GM12878 (cell line): ENCODE measurements around the gene NEK8. TPM values are rescaled to one million over a fixed set of nuclear protein-coding genes. Genes with fewer than 3 reads are reported as not detected.

Source experiments
- ATAC-seq: fragments of 200-7000 bp; cut with Tn5 transposase; 3 replicates; pipeline ENCODE4 v1.9.1; 2020; ENCODE audit warnings: mild to moderate bottlenecking, moderate library complexity
- BruUV-seq: library from RNA; stranded (reverse); fragments of 400-500 nt; replicated peaks from 2 replicates; lab custom pipeline; 2021; lab: Mats Ljungman, UMichigan
- CTCF ChIA-PET: fragments of 300-600 bp; sonication (Branson Sonifier 250); formaldehyde crosslinking; extraction: SDS; loops from one replicate; lab custom pipeline; 2021; ENCODE audit warnings: inconsistent platforms; lab: Yijun Ruan, JAX
- POLR2A ChIA-PET: fragments of 350-600 bp; formaldehyde crosslinking; extraction: SDS; loops from one replicate; lab custom pipeline; 2021; ENCODE audit warnings: inconsistent platforms; lab: Charles Lee
- RAD21 ChIA-PET: fragments of 300-600 bp; sonication (Branson Sonifier 250); formaldehyde crosslinking; loops from one replicate; lab custom pipeline; 2023; ENCODE audit warnings: antibody characterized with exemption; ENCODE audit not compliant: unreplicated experiment; lab: Charles Lee
- SMC1A ChIA-PET: fragments of 300-600 bp; sonication (Branson Sonifier 250); formaldehyde crosslinking; loops from one replicate; lab custom pipeline; 2023; ENCODE audit not compliant: unreplicated experiment, uncharacterized antibody; lab: Charles Lee
- DNase-seq: peaks from one replicate; pipeline ENCODE4 v3.0.0-alpha.2; 2011; ENCODE audit warnings: low read depth, low spot score
- FAIRE-seq: peaks from 3 replicates; lab custom pipeline; 2011; peaks lifted over from hg19 to GRCh38; lab: Jason Lieb, UNC
- H2AFZ ChIP-seq: 2 replicates; pipeline ENCODE4 v1.6.0; 2011; ENCODE audit warnings: low read depth, low read length, control low read depth; ENCODE audit not compliant: control insufficient read depth
- H3K27ac ChIP-seq: 2 replicates; pipeline ENCODE4 v1.5.1; 2011; ENCODE audit warnings: control low read depth; ENCODE audit not compliant: control insufficient read depth, insufficient read depth
- H3K27me3 ChIP-seq, 2 experiments: replicated peaks in 1 of 2; 2 replicates each; pipeline versions ENCODE4 v1.6.0 to v1.6.1; 2011; ENCODE audit warnings: low read length in 1 of 2; ENCODE audit not compliant: control insufficient read depth in 2 of 2, insufficient read depth in 2 of 2
- H3K36me3 ChIP-seq, 2 experiments: 2 replicates each; pipeline ENCODE4 v1.5.1; 2011; ENCODE audit warnings: low read length in 1 of 2; ENCODE audit not compliant: control insufficient read depth in 2 of 2, insufficient read depth in 2 of 2
- H3K4me1 ChIP-seq: 2 replicates; pipeline ENCODE4 v1.6.1; 2011; ENCODE audit warnings: mild to moderate bottlenecking, low read length, moderate library complexity, mixed read lengths; ENCODE audit not compliant: control insufficient read depth, insufficient read depth
- H3K4me2 ChIP-seq: 2 replicates; pipeline ENCODE4 v1.6.0; 2011; ENCODE audit warnings: control low read depth; ENCODE audit not compliant: control insufficient read depth, insufficient read depth
- H3K4me3 ChIP-seq: fragments of 200-600 bp; sonication (generic); 2 replicates; pipeline ENCODE4 v1.5.1; 2016
- H3K79me2 ChIP-seq: 2 replicates; pipeline ENCODE4 v1.6.0; 2011; ENCODE audit warnings: low read length; ENCODE audit not compliant: control insufficient read depth, insufficient read depth
- H3K9ac ChIP-seq: 2 replicates; pipeline ENCODE4 v1.8.0; 2011; ENCODE audit warnings: low read length, control low read depth, mixed read lengths; ENCODE audit not compliant: control insufficient read depth, insufficient read depth
- H3K9me3 ChIP-seq: replicated peaks from 3 replicates; pipeline ENCODE4 v1.5.1; 2011; ENCODE audit warnings: mild to moderate bottlenecking, low read length; ENCODE audit not compliant: control insufficient read depth, insufficient read depth
- H4K20me1 ChIP-seq: 2 replicates; pipeline ENCODE4 v1.6.0; 2011; ENCODE audit not compliant: control insufficient read depth, insufficient read depth
- POLR2AphosphoS5 ChIP-seq: IDR thresholded peaks from 2 replicates; pipeline ENCODE4 v1.6.1; 2011; ENCODE audit warnings: mild to moderate bottlenecking, low read length, inconsistent platforms
- ZNF274 ChIP-seq: IDR thresholded peaks from one replicate; pipeline ENCODE4 v1.8.0; 2011; ENCODE audit not compliant: insufficient read length, insufficient read depth
- WGBS: methylation state at CpG from one replicate; pipeline ENCODE4 v1.1.6; 2016; ENCODE audit warnings: low lambda C conversion rate; ENCODE audit not compliant: insufficient replicate concordance, insufficient coverage; ENCODE audit errors: missing lambda C conversion rate; 5-methylcytosine and 5-hydroxymethylcytosine counted together
- in situ Hi-C: fragments of 300-500 bp; cut with MboI; formaldehyde crosslinking; loops from 9 replicates; pipeline ENCODE4 v1.14.3; 2018; ENCODE audit warnings: mixed read lengths
- intact Hi-C: fragments of 100-400 bp; cut with micrococcal nuclease; formaldehyde crosslinking; loops from one replicate; pipeline ENCODE4 v1.14.2; 2022; ENCODE audit not compliant: unreplicated experiment
- polyA plus RNA-seq, 11 experiments: library from polyadenylated mRNA; depleted of rRNA in 4 of 11; unstranded in 6 of 11; stranded (reverse) in 5 of 11; fragments of >200 nt; fragmentation: Nextera tagmentation in 4 of 11; fragmentation: Illumina TruSeq in 1 of 11; extraction: Ambion mirVana in 4 of 11; extraction: Trizol in 1 of 11; gene quantifications; 1 replicate in 1 of 11; 2 replicates in 10 of 11; pipeline versions ENCODE4 v1.2.1 to v1.2.3, GENCODE V29; 2011 to 2016; ENCODE audit warnings: inconsistent platforms in 2 of 11, missing spikeins in 2 of 11, low read depth in 1 of 11
- total RNA-seq, 4 experiments: library from RNA; depleted of rRNA in 3 of 4; stranded (reverse); fragments of >200 nt in 3 of 4; fragmentation: Illumina TruSeq in 1 of 4; extraction: Trizol in 1 of 4; gene quantifications; 2 replicates each; pipeline versions ENCODE4 v1.2.1 to v1.2.3, GENCODE V29; 2013 to 2021

Gene NEK8
- total and polyA plus RNA-seq, 10 of the 15 experiments (the other 5 are each of a cell fraction or from before 2014, with no cell fraction given), result 2.3 to 14.3 (median 9.4) TPM

GRCh38 chr17:28723159-28723835 lies 5.3 kb upstream of the NEK8 start:
- no peak for TF ChIP-seq ZNF274
- 0 out of 2 replicates have a peak, but pooled peaks have one; percentile 30 for TF ChIP-seq POLR2AphosphoS5
- Histone ChIP-seq H3K4me3 (peak overlapping the region; percentile 95; the same call in 1 of the 2 replicates), H3K4me1 (peaks cover 22% of the 10 kb centered on the region), H3K79me2 (peaks cover 45% of the 10 kb centered on the region), H3K9me3 (no peaks in the 10 kb centered on the region), H3K9ac (peak overlapping the region; percentile 48; the same call in 1 of the 2 replicates), H3K4me2 (peak overlapping the region; percentile 88), H4K20me1 (no peaks in the 10 kb centered on the region), H3K27me3 (no peaks in the 10 kb centered on the region), H2AFZ (no peak overlapping the region), H3K36me3 (peaks cover 12 to 20% of the 10 kb centered on the region in 2 experiments; a peak in 3 of 4 replicates), H3K27ac (0 out of 2 replicates have a peak overlapping the region, but pooled peaks have one; percentile 56)
- POLR2A ChIA-PET, result interaction anchor here (0.6 to 17.2 kb wide), 3 partner anchors 21 to 61 kb away, joined by 4 to 485 read pairs (median 6); partner anchors contain the start of genes SDF2, SUPT6H and TRAF4
- RAD21 ChIA-PET, result interaction anchor here (6.8 kb wide), 1 partner anchor 22 kb away, joined by 375 read pairs; the partner anchor contains the start of gene TRAF4
- no TSS peak for BruUV-seq
- no peak for FAIRE-seq
- SMC1A ChIA-PET, result interaction anchor here (0.6 to 11.3 kb wide), 3 partner anchors 11 to 114 kb away, joined by 3 to 326 read pairs (median 3); partner anchors contain the start of genes PROCA1 and TRAF4
- DNase-seq, result no peak
- no peak for ATAC-seq
- intact Hi-C loops, result loop anchor here (10.0 kb wide), 1 partner anchor 392 kb away; no protein-coding TSS in a partner anchor
- 28% methylated on average over 5 of the region's 6 CpGs for WGBS
- CTCF ChIA-PET, result interaction anchor here (1.0 to 12.6 kb wide), 4 partner anchors 26 to 179 kb away, joined by 3 to 394 read pairs (median 79); no protein-coding TSS in a partner anchor
- in situ Hi-C loops, result no loop called here
